Gastroesophageal sphincter (tissue), 3 donors: ENCODE measurements around the gene USP5.

ENCODE experiments used
- CTCF ChIP-seq, 4 experiments: fragments of 200-600 bp in 2 of 4; fragments of 450-650 bp in 2 of 4; sonication (generic) in 1 of 4; IDR thresholded peaks; one replicate each; pipeline ENCODE4 v1.5.1; 2017 to 2019; ENCODE audit warnings: antibody characterized with exemption in 4 of 4, mild to moderate bottlenecking in 2 of 4, moderate library complexity in 2 of 4
- POLR2A ChIP-seq, 2 donors: fragments of 450-650 bp; IDR thresholded peaks; one replicate each; pipeline ENCODE4 v1.6.1; 2017; ENCODE audit warnings: antibody characterized with exemption in 2 of 2, mild to moderate bottlenecking in 2 of 2, moderate library complexity in 1 of 2
- POLR2AphosphoS5 ChIP-seq: sonication (generic); formaldehyde crosslinking; IDR thresholded peaks from one replicate; pipeline ENCODE4 v1.6.1; 2017; ENCODE audit warnings: antibody characterized with exemption

- TF ChIP-seq CTCF (IDR thresholded peaks at IDR 0.05), result no peak
- TF ChIP-seq POLR2AphosphoS5, result no peak
- no peak for TF ChIP-seq POLR2A (IDR thresholded peaks at IDR 0.05)
These were observed 47.5 kb downstream of the USP5 start for GRCh38 chr12:6899427-6899826.
